Loucy (cell line): ENCODE measurements around the gene FER.

Experiments
- EZH2phosphoT487 ChIP-seq: fragments of 200-600 bp; IDR thresholded peaks from 2 replicates; pipeline ENCODE4 v1.6.1; 2018; ENCODE audit warnings: antibody characterized with exemption, mild to moderate bottlenecking, moderate library complexity, borderline replicate concordance
- TF ChIP-seq, protein P1 (sequence below): fragments of 200-600 bp; sonication (generic); conservative IDR thresholded peaks from 2 replicates; pipeline ENCODE4 v1.5.1; 2014; ENCODE audit warnings: mild to moderate bottlenecking, antibody characterized with exemption, low read length

DNA sequence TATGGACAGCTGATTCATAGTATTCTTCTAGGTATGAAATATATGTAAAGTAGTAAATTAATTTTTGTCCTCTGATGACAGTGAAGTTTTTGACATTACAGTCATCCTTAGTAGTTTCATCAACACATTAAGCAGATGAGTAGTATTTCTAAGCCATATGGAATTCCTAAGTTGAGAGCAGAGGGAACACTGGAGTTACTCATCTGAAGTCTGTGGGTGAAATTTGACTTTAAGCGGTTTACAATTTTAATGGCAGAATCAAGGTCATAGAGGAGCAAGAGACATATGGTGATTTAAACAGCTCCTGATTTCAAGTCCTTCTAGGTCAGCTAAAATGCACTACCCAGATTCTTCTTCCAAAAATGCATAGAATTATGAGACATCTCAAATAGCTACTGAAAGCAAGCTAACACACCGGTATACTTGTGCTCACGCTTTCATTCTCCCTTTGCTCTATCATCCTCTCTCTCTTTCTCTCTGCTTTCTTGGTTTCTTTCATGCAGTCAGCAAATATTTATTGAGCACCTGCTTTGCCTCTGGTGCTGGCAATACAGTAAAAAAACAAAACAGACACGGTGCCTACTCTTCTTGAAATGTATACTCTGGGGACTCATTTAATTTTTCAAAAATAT is 235.9 kb downstream of the FER start:
- TF ChIP-seq, protein P1, sequence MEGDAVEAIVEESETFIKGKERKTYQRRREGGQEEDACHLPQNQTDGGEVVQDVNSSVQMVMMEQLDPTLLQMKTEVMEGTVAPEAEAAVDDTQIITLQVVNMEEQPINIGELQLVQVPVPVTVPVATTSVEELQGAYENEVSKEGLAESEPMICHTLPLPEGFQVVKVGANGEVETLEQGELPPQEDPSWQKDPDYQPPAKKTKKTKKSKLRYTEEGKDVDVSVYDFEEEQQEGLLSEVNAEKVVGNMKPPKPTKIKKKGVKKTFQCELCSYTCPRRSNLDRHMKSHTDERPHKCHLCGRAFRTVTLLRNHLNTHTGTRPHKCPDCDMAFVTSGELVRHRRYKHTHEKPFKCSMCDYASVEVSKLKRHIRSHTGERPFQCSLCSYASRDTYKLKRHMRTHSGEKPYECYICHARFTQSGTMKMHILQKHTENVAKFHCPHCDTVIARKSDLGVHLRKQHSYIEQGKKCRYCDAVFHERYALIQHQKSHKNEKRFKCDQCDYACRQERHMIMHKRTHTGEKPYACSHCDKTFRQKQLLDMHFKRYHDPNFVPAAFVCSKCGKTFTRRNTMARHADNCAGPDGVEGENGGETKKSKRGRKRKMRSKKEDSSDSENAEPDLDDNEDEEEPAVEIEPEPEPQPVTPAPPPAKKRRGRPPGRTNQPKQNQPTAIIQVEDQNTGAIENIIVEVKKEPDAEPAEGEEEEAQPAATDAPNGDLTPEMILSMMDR = no peak
- no peak for TF ChIP-seq EZH2phosphoT487
